Vagina (tissue), 2 donors: ENCODE measurements around the gene TOPBP1.

Experiments
- CTCF ChIP-seq, 3 experiments: fragments of 450-650 bp in 2 of 3; fragments of 200-600 bp in 1 of 3; sonication (generic) in 1 of 3; IDR thresholded peaks; one replicate each; pipeline ENCODE4 v1.5.1; 2017 to 2019; ENCODE audit warnings: antibody characterized with exemption in 3 of 3, mild to moderate bottlenecking in 2 of 3, moderate library complexity in 2 of 3
- POLR2AphosphoS5 ChIP-seq, 2 donors: sonication (generic); formaldehyde crosslinking; IDR thresholded peaks; one replicate each; pipeline ENCODE4 v1.9.0; 2017; ENCODE audit warnings: antibody characterized with exemption in 2 of 2, mild to moderate bottlenecking in 2 of 2, low read depth in 1 of 2; ENCODE audit not compliant: insufficient read depth in 1 of 2

GRCh38 chr3:133644768-133645167, 17.0 kb downstream of the TOPBP1 start:
- TF ChIP-seq CTCF (IDR thresholded peaks at IDR 0.05) (no peak), POLR2AphosphoS5 (IDR thresholded peaks at IDR 0.05; ENCODE audit: insufficient read depth in 1 of 2, low read depth in 1 of 2) (no peak)
